ENCODE measurements around the gene GTSE1.

The GTSE1 gene

DNA sequence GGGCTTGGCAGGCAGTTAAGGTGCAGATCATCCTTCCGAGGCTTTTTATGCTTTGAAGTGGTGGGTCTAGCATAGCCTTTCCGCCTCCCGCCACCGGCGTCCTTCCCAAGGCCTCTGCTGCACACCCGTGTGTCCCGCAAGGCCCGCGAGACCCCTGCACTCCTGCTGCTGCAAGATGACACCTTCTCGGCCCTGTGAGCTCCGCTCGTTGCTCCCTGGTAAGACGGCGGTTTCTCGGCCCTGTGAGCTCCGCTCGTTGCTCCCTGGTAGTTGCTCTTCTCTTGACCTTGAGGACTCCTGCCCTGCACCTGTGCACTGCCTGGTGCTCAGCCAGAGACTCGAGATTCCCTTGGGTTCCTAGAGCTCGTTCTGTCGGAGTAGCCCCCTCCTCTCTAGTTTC lies 21.0 kb downstream of the GTSE1 start:
- H3K4me3 ChIP-seq (ENCODE audit: extremely low read depth, insufficient read depth, low read length, poor library complexity, severe bottlenecking): no peak overlapping the region
- 89 to 93% methylated on average over 19 to 20 of the region's 20 CpGs for WGBS, 2 experiments (ENCODE audit: insufficient coverage in 2 of 2)
- H3K9me3 ChIP-seq (ENCODE audit: control insufficient read depth, low read length): no peaks in the 10 kb centered on the region
- no peak overlapping the region for H3K27ac ChIP-seq (ENCODE audit: low read depth, low read length, severe bottlenecking)
- H3K4me1 ChIP-seq (ENCODE audit: control insufficient read depth, insufficient read depth, low read length, poor library complexity, severe bottlenecking): no peaks in the 10 kb centered on the region
- H3K36me3 ChIP-seq (ENCODE audit: control insufficient read depth, insufficient read depth, low read length): peaks cover 78% of the 10 kb centered on the region

DNA sequence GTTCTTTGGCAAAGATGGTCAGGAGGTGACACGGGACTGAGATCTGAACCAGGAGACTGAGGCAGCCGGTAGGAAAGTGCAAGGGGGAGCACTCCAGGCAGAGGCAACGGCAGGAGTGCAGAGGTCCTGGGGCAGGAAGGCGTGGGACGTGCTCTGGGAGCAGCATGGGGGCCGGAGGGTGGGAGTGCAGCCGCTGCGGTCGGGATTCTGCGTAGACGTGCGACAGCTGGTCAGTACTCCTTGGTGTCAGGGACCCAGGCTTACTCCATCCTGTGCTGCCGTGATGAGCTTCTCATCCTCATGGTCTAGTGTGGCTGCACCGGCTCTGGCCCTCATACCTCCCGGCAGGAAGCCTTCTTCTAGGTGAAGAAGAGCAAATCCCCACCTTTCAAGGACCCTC lies 21.9 kb downstream of the GTSE1 start:
- Histone ChIP-seq H3K36me3 (ENCODE audit: control insufficient read depth, insufficient read depth, low read length) (peaks cover 80% of the 10 kb centered on the region), H3K4me3 (ENCODE audit: extremely low read depth, insufficient read depth, low read length, poor library complexity, severe bottlenecking) (no peak overlapping the region), H3K27ac (ENCODE audit: low read depth, low read length, severe bottlenecking) (no peak overlapping the region), H3K9me3 (ENCODE audit: control insufficient read depth, low read length) (no peaks in the 10 kb centered on the region), H3K4me1 (ENCODE audit: control insufficient read depth, insufficient read depth, low read length, poor library complexity, severe bottlenecking) (no peaks in the 10 kb centered on the region)
- 93 to 94% methylated on average over 15 of the region's 15 CpGs for WGBS, 2 experiments (ENCODE audit: insufficient coverage in 2 of 2)

DNA sequence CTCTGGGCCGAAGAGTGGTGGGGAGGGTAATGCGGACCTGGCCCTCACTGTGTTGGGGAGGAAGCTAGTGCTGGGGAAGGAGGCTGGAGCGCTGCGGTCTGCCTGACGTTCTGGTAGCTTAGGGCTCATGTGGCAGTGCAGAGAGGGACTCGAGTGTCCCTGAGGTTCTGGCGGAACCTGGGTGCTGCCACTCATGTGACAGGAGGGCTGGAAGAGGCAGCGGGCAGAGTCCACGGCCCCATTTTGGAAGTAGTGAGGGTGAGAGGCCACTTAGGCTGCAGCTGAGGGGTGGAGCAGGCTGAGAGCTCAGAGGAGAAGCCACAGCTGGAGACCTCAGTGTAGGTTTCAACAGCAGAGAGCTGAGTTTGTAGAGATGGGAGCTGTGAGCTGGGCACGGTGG lies 22.6 kb downstream of the GTSE1 start:
- H3K36me3 ChIP-seq (ENCODE audit: control insufficient read depth, insufficient read depth, low read length): peaks cover 88% of the 10 kb centered on the region
- no peak overlapping the region for H3K27ac ChIP-seq (ENCODE audit: low read depth, low read length, severe bottlenecking)
- no peaks in the 10 kb centered on the region for H3K4me1 ChIP-seq (ENCODE audit: control insufficient read depth, insufficient read depth, low read length, poor library complexity, severe bottlenecking)
- H3K4me3 ChIP-seq (ENCODE audit: extremely low read depth, insufficient read depth, low read length, poor library complexity, severe bottlenecking): no peak overlapping the region
- H3K9me3 ChIP-seq (ENCODE audit: control insufficient read depth, low read length): no peaks in the 10 kb centered on the region
- 96 to 98% methylated on average over 6 to 10 of the region's 10 CpGs for WGBS, 2 experiments (ENCODE audit: insufficient coverage in 2 of 2)

DNA sequence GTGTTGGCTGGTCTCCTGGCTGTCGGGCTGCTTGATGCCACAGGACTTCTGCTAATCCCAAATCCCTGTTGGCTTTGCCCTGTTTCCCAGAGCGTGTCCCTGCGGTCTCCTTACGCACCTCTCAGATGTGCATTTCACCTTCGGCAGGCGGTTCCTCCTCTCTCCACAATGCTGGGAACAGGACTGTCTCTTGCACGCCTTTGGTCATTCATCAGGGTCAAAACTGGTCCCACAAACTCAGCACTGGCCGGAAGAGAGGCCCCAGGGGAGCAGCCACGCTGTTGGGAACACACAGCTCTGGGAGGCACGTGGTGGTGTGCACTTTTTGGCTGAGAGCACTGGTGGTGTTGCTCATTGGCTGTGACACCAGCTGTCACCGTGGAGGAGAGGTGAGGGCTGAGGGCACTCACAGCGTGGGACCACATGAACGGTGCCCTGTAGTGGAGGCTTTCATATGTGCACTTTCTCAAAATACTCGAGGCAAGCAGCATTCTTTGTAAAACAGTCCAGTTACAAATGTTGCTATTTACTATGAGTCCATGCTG lies 23.6 kb downstream of the GTSE1 start:
- H3K27ac ChIP-seq (ENCODE audit: low read depth, low read length, severe bottlenecking): no peak overlapping the region
- no peak overlapping the region for H3K4me3 ChIP-seq (ENCODE audit: extremely low read depth, insufficient read depth, low read length, poor library complexity, severe bottlenecking)
- peaks cover 90% of the 10 kb centered on the region for H3K36me3 ChIP-seq (ENCODE audit: control insufficient read depth, insufficient read depth, low read length)
- no peaks in the 10 kb centered on the region for H3K4me1 ChIP-seq (ENCODE audit: control insufficient read depth, insufficient read depth, low read length, poor library complexity, severe bottlenecking)
- H3K9me3 ChIP-seq (ENCODE audit: control insufficient read depth, low read length): no peaks in the 10 kb centered on the region
- WGBS, 2 experiments (ENCODE audit: insufficient coverage in 2 of 2): 98% methylated on average over 14 of the region's 14 CpGs

DNA sequence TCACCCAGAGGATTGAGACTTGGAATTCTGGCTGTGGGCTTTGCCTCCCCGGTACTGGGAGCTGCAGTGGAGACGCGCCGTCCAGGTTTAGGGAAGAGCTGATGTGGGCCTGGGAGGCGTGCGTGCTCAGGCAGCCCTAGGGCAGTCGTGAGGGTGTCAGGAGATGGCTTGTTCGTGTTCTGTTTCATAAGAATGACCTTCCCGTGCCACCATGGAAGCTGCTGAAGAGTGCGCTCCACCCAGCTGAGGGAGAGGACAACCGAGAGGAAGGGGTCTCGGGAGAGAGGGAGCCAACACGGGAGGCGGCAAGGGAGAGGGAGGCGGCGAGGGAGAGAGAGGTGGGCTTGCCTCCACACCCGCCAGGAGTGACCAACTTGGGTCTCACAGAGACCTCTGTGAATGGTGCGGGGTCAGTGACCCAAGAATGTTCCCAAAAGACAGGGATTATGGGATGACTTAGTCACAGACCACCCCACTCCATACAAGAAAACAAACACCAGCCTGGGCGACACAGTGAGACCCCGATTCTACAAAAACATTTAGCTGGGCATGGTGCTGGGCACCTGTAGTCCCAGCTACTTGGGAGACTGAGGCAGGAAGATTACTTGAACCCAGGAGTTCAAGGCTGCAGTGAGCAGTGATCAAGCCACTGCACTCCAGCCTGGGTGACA lies 24.2 kb downstream of the GTSE1 start:
- Histone ChIP-seq H3K36me3 (ENCODE audit: control insufficient read depth, insufficient read depth, low read length) (peaks cover 89% of the 10 kb centered on the region), H3K9me3 (ENCODE audit: control insufficient read depth, low read length) (no peaks in the 10 kb centered on the region), H3K27ac (ENCODE audit: low read depth, low read length, severe bottlenecking) (no peak overlapping the region), H3K4me1 (ENCODE audit: control insufficient read depth, insufficient read depth, low read length, poor library complexity, severe bottlenecking) (no peaks in the 10 kb centered on the region), H3K4me3 (ENCODE audit: extremely low read depth, insufficient read depth, low read length, poor library complexity, severe bottlenecking) (no peak overlapping the region)
- WGBS, 2 experiments (ENCODE audit: insufficient coverage in 2 of 2): 93 to 97% methylated on average over 12 to 18 of the region's 20 CpGs

DNA sequence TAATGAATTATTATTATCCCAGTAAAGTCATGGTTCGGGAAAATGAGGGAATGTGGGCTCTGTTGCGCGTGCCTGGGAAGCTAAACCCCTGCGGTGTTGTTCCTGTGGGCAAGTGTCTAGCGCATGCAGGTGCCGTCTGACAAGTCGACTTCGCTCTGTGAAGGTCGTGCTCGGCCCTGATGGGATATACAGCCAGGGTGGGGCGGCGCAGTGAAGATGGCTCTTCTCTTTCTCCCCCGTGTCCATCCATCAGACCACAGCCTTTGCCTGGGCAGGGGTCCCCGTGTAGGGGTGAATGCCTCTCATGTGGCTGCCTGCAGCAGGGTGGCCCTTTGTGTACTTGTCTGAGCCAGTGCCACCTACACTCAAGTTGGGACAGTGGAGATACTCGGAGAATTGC lies 26.0 kb downstream of the GTSE1 start:
- no peak overlapping the region for H3K4me3 ChIP-seq (ENCODE audit: extremely low read depth, insufficient read depth, low read length, poor library complexity, severe bottlenecking)
- no peaks in the 10 kb centered on the region for H3K4me1 ChIP-seq (ENCODE audit: control insufficient read depth, insufficient read depth, low read length, poor library complexity, severe bottlenecking)
- 89 to 94% methylated on average over 11 to 14 of the region's 15 CpGs for WGBS, 2 experiments (ENCODE audit: insufficient coverage in 2 of 2)
- no peak overlapping the region for H3K27ac ChIP-seq (ENCODE audit: low read depth, low read length, severe bottlenecking)
- H3K9me3 ChIP-seq (ENCODE audit: control insufficient read depth, low read length): no peaks in the 10 kb centered on the region
- H3K36me3 ChIP-seq (ENCODE audit: control insufficient read depth, insufficient read depth, low read length): peaks cover 86% of the 10 kb centered on the region

DNA sequence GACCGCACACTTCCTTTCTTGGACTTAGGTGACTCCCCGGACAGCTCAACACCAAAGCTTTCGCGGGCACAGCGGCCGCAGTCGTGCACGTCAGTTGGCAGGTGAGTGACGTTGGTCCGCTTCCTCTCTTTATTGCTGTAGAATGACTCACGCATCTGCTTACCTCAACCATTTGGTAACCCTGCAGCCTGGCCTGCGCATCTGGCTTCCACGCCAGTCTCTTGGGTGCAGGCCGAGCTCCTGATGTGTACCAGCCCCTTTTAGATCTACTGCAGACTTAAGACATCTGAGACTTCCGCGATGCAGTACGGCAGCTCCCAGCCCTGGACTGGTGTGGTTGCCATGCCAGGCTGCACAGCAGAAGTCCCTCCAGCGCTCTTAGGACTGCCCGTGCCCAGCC lies 26.5 kb downstream of the GTSE1 start:
- no peaks in the 10 kb centered on the region for H3K4me1 ChIP-seq (ENCODE audit: control insufficient read depth, insufficient read depth, low read length, poor library complexity, severe bottlenecking)
- H3K9me3 ChIP-seq (ENCODE audit: control insufficient read depth, low read length): no peaks in the 10 kb centered on the region
- 95 to 97% methylated on average over 19 of the region's 19 CpGs for WGBS, 2 experiments (ENCODE audit: insufficient coverage in 2 of 2)
- peaks cover 86% of the 10 kb centered on the region for H3K36me3 ChIP-seq (ENCODE audit: control insufficient read depth, insufficient read depth, low read length)
- H3K27ac ChIP-seq (ENCODE audit: low read depth, low read length, severe bottlenecking): no peak overlapping the region
- no peak overlapping the region for H3K4me3 ChIP-seq (ENCODE audit: extremely low read depth, insufficient read depth, low read length, poor library complexity, severe bottlenecking)

DNA sequence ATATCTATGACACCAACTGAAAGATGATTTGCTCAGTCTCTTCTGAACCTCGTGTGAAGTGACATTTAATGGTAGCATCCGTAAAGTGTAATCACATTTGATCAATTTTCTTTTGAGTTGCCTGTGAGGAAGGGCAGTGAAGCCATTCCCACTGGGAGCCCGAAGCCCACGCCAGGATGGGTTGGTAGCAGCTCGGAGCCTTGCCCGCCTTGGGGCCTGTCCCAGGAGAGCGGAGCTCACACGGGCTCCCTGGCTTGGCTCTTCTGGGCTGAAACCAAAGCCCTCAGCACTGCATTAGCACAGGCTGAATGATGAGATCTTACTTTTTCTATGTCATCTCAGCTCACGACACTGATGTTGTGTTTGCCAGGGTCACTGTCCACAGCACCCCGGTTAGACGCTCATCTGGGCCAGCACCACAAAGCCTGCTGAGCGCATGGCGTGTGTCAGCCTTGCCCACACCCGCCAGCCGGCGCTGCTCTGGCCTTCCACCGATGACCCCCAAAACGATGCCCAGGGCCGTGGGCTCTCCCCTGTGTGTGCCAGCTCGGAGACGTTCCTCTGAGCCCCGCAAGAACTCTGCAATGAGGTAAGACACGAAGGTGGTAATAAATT lies 29.5 kb downstream of the GTSE1 start:
- H3K27ac ChIP-seq (ENCODE audit: low read depth, low read length, severe bottlenecking): no peak overlapping the region
- no peak overlapping the region for H3K4me3 ChIP-seq (ENCODE audit: extremely low read depth, insufficient read depth, low read length, poor library complexity, severe bottlenecking)
- H3K9me3 ChIP-seq (ENCODE audit: control insufficient read depth, low read length): no peaks in the 10 kb centered on the region
- WGBS, 2 experiments (ENCODE audit: insufficient coverage in 2 of 2): 89 to 93% methylated on average over 19 to 21 of the region's 23 CpGs
- H3K36me3 ChIP-seq (ENCODE audit: control insufficient read depth, insufficient read depth, low read length): peaks cover 92% of the 10 kb centered on the region
- no peaks in the 10 kb centered on the region for H3K4me1 ChIP-seq (ENCODE audit: control insufficient read depth, insufficient read depth, low read length, poor library complexity, severe bottlenecking)

DNA sequence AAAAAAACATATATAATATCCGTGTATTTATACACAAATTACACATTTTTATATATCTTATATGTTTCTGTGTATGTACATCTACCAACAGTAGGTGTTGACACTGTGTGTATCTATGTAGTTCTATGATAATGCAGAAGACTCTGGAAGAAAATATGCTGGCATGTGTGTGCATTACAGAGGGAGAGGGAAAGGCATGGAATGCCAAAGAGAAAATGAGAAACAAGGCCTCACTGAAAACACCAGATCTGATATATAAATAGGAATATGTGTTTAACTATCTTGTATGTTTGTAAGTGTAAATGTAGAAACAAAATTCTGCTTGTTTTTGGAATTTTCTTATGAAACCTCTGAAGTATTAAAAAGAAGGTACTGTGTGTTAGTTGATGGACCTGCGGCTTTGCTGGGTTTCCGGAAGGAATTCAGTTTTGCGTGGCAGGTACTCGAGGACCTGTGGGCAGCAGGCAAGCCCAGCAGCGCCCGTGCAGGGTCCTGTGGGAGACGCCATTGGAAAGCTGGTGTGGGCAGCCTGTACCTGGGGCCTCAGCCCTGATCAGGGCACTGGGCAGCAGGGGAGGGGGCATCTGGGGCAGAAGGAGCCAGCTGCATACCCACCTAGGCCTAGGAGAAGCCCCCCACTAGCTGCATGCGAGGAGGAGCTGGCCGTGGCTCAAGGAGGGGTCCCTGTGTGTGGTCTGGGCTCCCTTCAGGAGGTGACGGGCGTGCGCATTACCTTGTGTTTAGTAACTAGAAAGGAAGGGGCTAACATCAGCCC lies 31.2 kb downstream of the GTSE1 start:
- Histone ChIP-seq H3K36me3 (ENCODE audit: control insufficient read depth, insufficient read depth, low read length) (peaks cover 88% of the 10 kb centered on the region), H3K4me1 (ENCODE audit: control insufficient read depth, insufficient read depth, low read length, poor library complexity, severe bottlenecking) (no peaks in the 10 kb centered on the region), H3K4me3 (ENCODE audit: extremely low read depth, insufficient read depth, low read length, poor library complexity, severe bottlenecking) (no peak overlapping the region), H3K27ac (ENCODE audit: low read depth, low read length, severe bottlenecking) (no peak overlapping the region), H3K9me3 (ENCODE audit: control insufficient read depth, low read length) (no peaks in the 10 kb centered on the region)
- WGBS, 2 experiments (ENCODE audit: insufficient coverage in 2 of 2): 97 to 99% methylated on average over 12 of the region's 13 CpGs

DNA sequence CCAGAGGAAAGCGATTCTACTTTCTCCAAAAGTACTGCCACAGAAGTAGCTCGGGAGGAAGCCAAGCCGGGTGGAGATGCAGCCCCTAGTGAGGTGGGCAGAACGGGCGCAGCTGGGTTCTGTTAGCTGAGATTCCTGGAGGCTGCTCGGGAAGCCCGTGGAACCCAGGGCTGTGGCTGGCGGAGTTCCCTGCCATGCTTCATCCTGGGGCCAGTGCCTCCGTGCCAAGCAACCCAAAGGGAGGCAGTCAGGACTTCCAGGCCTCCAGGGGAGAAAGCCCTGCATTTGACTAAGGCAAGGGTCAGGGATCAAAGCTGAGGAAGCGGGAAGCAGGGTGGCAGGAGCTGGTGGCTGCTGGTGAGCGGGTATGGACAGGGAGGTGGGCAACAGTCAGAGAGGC lies 32.1 kb downstream of the GTSE1 start:
- WGBS, 2 experiments (ENCODE audit: insufficient coverage in 2 of 2): 97% methylated on average over 10 to 11 of the region's 11 CpGs

More for the DNA sequence above, 32.1 kb downstream of the GTSE1 start:
- no peaks in the 10 kb centered on the region for H3K4me1 ChIP-seq (ENCODE audit: control insufficient read depth, insufficient read depth, low read length, poor library complexity, severe bottlenecking)
- H3K4me3 ChIP-seq (ENCODE audit: extremely low read depth, insufficient read depth, low read length, poor library complexity, severe bottlenecking): no peak overlapping the region
- no peaks in the 10 kb centered on the region for H3K9me3 ChIP-seq (ENCODE audit: control insufficient read depth, low read length)
- no peak overlapping the region for H3K27ac ChIP-seq (ENCODE audit: low read depth, low read length, severe bottlenecking)
- peaks cover 83% of the 10 kb centered on the region for H3K36me3 ChIP-seq (ENCODE audit: control insufficient read depth, insufficient read depth, low read length)

Data from mesodermal cell (in vitro differentiated cells).